Measurements from ENCODE around the gene ARPC5. TPM values are rescaled to one million over a fixed set of nuclear protein-coding genes. Genes with fewer than 3 reads are reported as not detected.
A peak's percentile ranks its signal among the peaks of the same experiment; 100 is the strongest.

The ARPC5 gene
- total RNA-seq, 1 experiment from 2014 or later, result 148 TPM

GRCh38 chr1:183592733-183593132 is 42.9 kb downstream of the ARPC5 start:
- no peaks in the 10 kb centered on the region for H3K9me3 Mint-ChIP-seq (ENCODE audit: low read depth, unreplicated experiment)
- intact Hi-C loops (cut with micrococcal nuclease; ENCODE audit: unreplicated experiment), result no loop called here
- DNase-seq, result no peak
- H3K27me3 Mint-ChIP-seq (ENCODE audit: unreplicated experiment), result no peaks in the 10 kb centered on the region
- no peak overlapping the region for H3K27ac Mint-ChIP-seq (ENCODE audit: unreplicated experiment)
- BruUV-seq (replicated peaks), result no TSS peak
- no peaks in the 10 kb centered on the region for H3K36me3 Mint-ChIP-seq (ENCODE audit: insufficient read depth, unreplicated experiment)
- CTCF ChIA-PET, result no interaction called here
- H3K4me1 Mint-ChIP-seq (ENCODE audit: low read depth, unreplicated experiment), result peaks cover 32% of the 10 kb centered on the region
- H3K4me3 Mint-ChIP-seq (ENCODE audit: low read depth, unreplicated experiment), result no peak overlapping the region
- TF ChIP-seq, protein P1, sequence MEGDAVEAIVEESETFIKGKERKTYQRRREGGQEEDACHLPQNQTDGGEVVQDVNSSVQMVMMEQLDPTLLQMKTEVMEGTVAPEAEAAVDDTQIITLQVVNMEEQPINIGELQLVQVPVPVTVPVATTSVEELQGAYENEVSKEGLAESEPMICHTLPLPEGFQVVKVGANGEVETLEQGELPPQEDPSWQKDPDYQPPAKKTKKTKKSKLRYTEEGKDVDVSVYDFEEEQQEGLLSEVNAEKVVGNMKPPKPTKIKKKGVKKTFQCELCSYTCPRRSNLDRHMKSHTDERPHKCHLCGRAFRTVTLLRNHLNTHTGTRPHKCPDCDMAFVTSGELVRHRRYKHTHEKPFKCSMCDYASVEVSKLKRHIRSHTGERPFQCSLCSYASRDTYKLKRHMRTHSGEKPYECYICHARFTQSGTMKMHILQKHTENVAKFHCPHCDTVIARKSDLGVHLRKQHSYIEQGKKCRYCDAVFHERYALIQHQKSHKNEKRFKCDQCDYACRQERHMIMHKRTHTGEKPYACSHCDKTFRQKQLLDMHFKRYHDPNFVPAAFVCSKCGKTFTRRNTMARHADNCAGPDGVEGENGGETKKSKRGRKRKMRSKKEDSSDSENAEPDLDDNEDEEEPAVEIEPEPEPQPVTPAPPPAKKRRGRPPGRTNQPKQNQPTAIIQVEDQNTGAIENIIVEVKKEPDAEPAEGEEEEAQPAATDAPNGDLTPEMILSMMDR (IDR thresholded peaks at IDR 0.05; ENCODE audit: unreplicated experiment), result no peak

GRCh38 chr1:183590244-183591191 is 45.1 kb downstream of the ARPC5 start, which contains the start of gene NCF2:
Gene NCF2 (minus strand): TSS chr1:183590459. CDS start chr1:183590329, 130 bp downstream.
- TF ChIP-seq, protein P1 (IDR thresholded peaks at IDR 0.05; ENCODE audit: unreplicated experiment), result no peak
- DNase-seq, result peak; percentile 17
- Mint-ChIP-seq H3K36me3 (ENCODE audit: insufficient read depth, unreplicated experiment) (no peaks in the 10 kb centered on the region), H3K27ac (ENCODE audit: unreplicated experiment) (no peak within 1 kb of the TSS), H3K4me1 (ENCODE audit: low read depth, unreplicated experiment) (peaks cover 32% of the 10 kb centered on the region), H3K27me3 (ENCODE audit: unreplicated experiment) (no peaks in the 10 kb centered on the region), H3K9me3 (ENCODE audit: low read depth, unreplicated experiment) (no peaks in the 10 kb centered on the region), H3K4me3 (ENCODE audit: low read depth, unreplicated experiment) (no peak within 1 kb of the TSS)
- BruUV-seq (replicated peaks), result no TSS peak
- intact Hi-C loops (cut with micrococcal nuclease; ENCODE audit: unreplicated experiment), result no loop called here
- CTCF ChIA-PET, result interaction anchor here (0.6 to 1.7 kb wide), 3 partner anchors 12 to 740 kb away, joined by 3 to 5 read pairs (median 3); no protein-coding TSS in a partner anchor

GRCh38 chr1:183589874-183590243 is 45.7 kb downstream of the ARPC5 start:
- Mint-ChIP-seq H3K36me3 (ENCODE audit: insufficient read depth, unreplicated experiment) (no peaks in the 10 kb centered on the region), H3K4me3 (ENCODE audit: low read depth, unreplicated experiment) (no peak overlapping the region), H3K27me3 (ENCODE audit: unreplicated experiment) (no peaks in the 10 kb centered on the region), H3K9me3 (ENCODE audit: low read depth, unreplicated experiment) (no peaks in the 10 kb centered on the region), H3K27ac (ENCODE audit: unreplicated experiment) (no peak overlapping the region), H3K4me1 (ENCODE audit: low read depth, unreplicated experiment) (peaks cover 32% of the 10 kb centered on the region)
- no peak for DNase-seq
- BruUV-seq (replicated peaks), result TSS peak; percentile 53
- intact Hi-C loops (cut with micrococcal nuclease; ENCODE audit: unreplicated experiment), result no loop called here
- TF ChIP-seq, protein P1 (IDR thresholded peaks at IDR 0.05; ENCODE audit: unreplicated experiment), result no peak
- CTCF ChIA-PET, result interaction anchor here (0.6 to 1.8 kb wide), 4 partner anchors 10 to 740 kb away, joined by 3 to 14 read pairs (median 4); no protein-coding TSS in a partner anchor

GRCh38 chr1:183589384-183589783 is 46.2 kb downstream of the ARPC5 start:
- Mint-ChIP-seq H3K36me3 (ENCODE audit: insufficient read depth, unreplicated experiment) (no peaks in the 10 kb centered on the region), H3K9me3 (ENCODE audit: low read depth, unreplicated experiment) (no peaks in the 10 kb centered on the region), H3K4me1 (ENCODE audit: low read depth, unreplicated experiment) (peaks cover 32% of the 10 kb centered on the region), H3K27ac (ENCODE audit: unreplicated experiment) (no peak overlapping the region), H3K27me3 (ENCODE audit: unreplicated experiment) (no peaks in the 10 kb centered on the region), H3K4me3 (ENCODE audit: low read depth, unreplicated experiment) (no peak overlapping the region)
- DNase-seq, result no peak
- TF ChIP-seq, protein P1 (IDR thresholded peaks at IDR 0.05; ENCODE audit: unreplicated experiment), result no peak
- CTCF ChIA-PET, result interaction anchor here (1.2 to 1.8 kb wide), 3 partner anchors 10 to 308 kb away, joined by 3 to 14 read pairs (median 5); no protein-coding TSS in a partner anchor
- BruUV-seq (replicated peaks), result no TSS peak
- intact Hi-C loops (cut with micrococcal nuclease; ENCODE audit: unreplicated experiment), result no loop called here
